ENCODE results near the gene NR6A1.

The NR6A1 gene

DNA sequence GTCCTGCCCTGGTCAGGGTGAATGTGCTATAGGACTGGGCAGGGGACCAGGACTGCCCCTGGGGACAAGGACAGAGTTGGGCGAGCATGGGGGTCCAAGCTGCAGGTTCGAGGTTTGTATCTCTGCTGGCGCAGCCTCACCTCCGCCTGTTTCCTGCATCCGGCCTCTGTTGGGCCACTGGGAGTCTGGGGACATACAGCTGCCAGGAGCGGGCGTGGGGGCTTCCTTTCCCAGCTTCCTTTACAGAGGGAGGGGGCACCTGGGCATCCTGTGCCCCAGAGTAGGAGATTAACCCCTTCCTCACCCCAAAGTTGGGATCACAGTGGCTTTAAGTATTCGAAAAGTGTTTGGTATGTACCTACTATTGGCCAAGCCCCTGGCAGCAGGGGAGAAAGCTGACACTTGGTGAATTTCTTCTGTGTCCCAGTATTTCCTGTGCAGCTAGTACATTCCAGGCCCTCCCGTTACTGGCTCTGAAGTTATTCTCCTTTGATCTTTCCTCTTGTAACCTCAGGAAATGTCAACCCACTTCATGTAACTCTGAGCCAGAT, 24.8 kb upstream of the NR6A1 start:
- no peak for DNase-seq

DNA sequence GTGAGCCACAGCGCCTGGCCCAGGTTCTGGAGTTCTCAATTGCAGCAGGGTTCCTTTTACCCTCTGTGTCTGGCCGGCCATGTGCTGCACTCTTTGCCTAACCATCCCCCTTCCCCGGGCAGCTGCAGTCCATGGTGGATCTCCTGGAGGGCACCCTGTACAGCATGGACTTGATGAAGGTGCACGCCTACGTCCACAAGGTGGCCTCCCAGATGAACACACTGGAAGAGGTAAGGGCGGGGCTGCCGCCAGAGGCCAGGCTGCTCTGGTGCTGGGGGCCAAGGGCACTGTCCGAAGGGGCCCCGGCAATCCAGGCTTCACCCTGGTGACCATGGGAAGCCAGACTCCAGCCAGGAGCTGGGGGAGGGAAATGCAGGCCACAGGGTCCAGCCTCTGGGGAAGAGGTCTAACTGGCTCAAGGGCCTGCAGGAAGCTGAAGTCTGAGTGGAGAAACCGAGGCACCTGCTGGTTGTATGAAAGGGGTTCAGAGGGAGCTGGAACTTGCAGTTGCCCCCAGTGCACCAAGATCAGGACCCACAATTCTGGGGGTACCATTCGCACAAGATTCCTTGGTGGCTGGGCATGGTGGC, 23.9 kb upstream of the NR6A1 start:
- no peak for DNase-seq

DNA sequence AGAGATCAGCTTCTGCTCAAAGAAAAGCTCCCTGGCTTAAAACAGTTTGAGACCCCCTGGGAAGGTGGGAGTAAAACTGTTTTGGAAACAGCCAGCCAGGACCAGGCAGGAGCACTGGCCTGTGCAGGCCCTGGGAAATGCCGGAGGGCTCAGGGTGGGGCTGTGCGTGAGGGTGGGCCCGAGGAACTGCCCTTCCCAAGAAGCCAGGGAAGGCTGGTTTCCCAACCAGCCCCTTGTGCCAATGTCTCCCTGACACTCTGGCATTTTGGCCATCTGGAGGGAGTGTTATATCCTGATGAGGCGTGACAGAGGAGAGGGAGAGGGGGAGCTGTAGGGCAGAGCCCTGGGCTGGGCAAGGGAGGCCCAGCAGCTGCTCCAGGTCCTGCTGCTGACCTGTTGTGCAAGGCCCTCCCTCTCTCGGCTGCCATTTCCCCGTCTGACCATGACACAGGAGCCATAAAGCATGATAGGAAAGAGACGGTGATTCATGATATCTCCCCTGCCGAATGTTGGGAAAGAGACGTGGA, 22.0 kb upstream of the NR6A1 start:
- DNase-seq = no peak

DNA sequence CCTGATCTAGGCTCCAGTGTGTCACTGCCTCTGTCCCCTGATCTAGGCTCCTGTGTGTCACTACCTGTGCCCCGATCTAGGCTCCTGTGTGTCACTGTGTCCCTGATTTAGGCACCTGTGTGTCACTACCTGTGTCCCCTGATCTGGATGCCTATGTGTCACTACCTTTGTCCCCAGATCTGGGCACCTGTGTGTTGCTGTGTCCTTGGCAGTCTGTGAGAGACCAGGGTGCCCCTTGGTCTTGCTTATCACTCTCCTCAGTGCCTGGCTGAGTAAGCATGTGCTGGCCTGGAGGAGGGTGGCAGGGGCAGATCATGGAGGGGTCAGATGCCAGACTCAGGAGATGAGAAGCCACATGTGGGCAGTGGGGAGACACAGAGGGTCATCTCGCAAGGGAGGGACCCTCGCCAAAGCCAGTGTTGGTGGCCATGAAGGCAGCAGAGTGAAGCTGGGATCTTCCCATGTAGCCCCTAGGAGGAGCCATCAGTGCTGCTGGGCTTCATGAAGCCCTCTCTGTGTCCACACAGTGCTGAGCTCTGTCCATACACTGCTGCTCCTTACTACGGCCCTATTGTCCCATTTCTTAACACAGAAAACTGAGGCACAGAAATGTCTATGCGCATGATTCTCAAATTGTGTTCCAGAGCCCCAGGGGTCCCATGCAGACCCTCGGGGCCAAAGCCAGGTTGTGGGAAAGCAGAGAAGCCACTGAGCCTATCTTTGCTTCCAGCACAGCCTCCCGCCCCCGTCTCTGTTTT, 21.3 kb upstream of the NR6A1 start:
- DNase-seq = no peak

DNA sequence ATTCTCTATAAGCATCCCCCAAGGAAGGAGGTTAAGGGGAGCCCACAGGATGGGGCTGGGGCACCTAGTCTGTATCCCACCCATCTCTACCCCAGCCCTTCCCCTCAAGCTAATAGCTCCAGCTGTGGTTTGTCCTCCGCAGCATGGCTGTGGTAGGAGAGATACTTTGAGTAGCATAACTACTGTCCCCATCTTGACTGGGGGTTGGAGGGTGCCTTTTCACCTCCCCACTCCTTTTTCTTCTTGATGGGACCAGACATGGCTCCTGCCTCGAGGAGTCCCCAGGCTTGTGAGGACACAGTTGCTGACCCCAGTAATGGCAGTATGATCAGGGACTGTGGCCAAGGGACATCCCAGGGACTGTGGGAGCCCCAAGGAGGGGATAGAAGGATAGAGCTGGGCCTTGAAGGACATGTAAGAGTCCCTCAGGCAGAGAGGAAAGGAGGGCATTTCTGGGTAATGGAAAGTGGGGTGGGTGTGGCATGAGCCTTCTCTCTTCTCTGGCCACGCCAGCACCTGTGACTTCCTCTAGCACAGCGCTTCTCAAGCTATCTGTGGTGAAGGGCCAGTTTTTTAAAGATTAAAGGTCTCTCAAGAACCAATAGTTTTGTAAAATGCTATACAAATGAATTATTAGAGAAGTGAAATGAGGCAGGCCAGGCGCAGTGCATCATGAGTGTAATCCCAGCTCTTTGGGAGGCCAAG, 19.8 kb upstream of the NR6A1 start:
- DNase-seq = no peak

DNA sequence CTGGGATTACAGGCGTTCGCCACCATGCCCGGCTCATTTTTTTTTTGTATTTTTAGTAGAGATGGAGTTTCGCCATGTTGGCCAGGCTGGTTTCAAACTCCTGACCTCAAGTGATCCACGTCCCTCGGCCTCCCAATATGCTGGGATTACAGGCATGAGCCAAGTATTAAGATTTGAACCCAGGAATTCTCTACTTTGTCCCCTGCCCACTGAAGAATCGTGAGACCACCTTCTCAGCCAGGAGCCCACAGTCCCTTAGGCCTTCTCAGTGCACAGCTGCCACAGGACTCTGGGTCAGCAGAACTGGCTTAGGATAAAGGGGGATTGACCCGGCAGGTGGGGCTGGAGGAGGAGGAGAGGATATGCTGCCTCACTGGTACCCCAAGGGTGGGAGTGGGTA, 19.2 kb upstream of the NR6A1 start:
- no peak for DNase-seq

DNA sequence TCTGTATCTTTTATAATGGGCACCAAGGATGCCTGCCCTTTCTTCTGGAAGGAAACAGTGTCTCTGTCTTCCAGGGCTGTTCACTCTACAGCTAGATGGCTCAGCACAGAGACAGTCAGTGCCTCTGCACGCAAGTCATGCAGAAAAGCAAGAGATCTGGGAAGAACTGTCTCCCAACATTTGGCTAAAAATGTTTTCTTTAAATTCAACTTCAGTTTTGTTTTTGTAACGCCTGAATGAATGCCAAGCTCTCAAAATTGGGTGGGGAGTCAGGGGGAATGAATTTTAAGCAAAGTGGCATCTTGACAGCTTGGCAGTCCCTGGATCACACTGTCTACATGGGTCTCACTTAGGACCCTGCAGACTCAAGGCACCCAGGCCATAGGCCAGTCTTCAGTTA, 18.4 kb upstream of the NR6A1 start:
- DNase-seq = no peak

DNA sequence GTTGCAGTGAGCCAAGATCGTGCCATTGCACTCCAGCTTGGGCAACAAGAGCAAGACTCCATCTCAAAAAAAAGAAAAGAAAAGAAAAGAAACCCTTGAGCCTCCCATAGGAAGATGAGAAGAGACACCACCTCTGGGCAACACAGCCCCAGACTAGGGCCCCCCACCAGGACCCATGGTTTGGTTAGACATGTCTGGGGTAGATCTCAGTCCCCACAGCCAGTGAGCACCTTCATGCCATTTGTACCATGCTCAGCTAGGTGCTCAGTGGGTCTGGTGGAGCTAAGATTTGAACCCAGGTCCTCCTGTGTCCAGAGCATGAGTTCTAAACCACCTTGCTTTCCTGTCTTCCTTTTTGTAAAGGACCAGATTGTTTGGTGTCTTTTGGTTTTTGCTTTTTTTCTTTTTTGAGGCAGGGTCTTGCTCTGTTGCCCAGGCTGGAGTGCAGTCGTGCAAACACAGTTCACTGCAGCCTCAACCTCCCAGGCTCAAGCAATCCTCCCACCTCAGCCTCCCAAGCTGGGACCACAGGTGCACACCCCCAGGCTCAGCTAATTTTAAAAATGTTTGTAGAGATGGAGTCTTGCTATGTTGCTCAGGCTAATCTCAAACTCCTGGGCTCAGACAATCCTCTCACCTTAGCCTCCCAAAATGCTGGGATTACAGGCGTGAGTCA, 17.6 kb upstream of the NR6A1 start:
- DNase-seq = no peak

DNA sequence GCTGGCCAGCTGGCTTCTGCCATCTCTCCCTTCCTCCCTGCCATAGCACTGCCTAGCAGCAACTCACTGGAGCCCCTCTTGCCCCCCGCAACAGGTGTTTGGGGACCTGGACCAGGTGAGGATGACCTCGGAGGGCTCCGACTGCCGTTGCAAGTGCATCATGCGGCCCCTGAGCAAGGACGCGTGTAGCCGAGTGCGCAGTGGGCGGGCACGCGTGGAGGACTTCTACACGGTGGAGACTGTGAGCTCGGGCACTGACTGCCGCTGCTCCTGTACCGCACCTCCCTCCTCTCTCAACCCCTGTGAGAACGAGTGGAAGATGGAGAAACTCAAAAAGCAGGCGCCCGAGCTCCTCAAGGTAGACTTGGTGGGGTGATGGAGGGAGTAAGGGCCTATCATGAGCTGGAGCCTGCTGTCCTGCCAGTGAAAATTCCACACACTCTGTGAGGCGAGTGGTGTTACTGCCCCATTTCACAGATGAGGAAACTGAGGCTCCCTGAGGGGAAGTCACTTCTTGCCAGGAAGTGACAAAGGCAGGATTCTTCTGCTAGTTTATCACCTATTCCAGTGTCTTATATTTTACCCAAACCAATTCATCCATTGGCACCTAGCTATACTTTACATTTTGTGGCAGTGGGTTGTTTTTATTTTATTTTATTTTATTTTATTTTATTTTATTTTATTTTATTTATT, 15.9 kb upstream of the NR6A1 start:
- no peak for DNase-seq

DNA sequence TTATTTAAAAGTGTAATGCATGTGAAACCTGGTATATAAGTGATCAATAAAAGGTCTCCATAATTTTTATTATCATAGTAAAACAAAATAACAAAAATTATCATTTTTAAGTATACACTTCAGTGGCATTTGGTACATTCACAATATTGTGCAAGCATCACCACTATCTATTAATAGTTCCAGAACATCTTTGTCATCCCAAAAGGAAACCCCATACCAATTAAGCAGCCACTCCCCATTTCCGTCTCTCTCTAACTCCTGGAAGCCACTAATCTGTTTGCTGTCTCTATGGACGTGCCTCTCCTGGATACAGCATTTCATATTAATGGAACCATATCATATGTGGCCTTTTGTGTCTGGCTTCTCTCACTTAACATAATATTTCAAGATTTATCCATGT, 13.4 kb upstream of the NR6A1 start:
- no peak for DNase-seq

DNA sequence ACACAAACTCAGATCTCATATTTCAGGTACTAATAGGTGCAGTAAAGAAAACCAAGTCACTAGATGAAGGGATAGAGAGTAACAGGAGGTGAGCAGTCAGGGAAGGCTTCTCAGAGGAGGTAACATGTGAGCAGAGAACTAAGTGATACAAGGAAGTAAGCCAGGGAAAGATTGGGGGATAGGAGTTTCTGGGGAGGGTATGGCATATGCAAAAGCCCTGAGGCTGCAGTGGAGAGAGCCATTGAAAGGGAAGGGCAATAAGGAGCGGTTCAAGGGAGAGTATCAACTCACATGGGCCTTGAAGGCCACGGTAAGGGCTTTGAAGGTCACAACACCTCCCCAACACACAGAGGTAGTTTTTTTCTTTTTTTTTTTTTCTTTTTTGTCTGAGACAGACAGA, 12.7 kb upstream of the NR6A1 start:
- DNase-seq = no peak

DNA sequence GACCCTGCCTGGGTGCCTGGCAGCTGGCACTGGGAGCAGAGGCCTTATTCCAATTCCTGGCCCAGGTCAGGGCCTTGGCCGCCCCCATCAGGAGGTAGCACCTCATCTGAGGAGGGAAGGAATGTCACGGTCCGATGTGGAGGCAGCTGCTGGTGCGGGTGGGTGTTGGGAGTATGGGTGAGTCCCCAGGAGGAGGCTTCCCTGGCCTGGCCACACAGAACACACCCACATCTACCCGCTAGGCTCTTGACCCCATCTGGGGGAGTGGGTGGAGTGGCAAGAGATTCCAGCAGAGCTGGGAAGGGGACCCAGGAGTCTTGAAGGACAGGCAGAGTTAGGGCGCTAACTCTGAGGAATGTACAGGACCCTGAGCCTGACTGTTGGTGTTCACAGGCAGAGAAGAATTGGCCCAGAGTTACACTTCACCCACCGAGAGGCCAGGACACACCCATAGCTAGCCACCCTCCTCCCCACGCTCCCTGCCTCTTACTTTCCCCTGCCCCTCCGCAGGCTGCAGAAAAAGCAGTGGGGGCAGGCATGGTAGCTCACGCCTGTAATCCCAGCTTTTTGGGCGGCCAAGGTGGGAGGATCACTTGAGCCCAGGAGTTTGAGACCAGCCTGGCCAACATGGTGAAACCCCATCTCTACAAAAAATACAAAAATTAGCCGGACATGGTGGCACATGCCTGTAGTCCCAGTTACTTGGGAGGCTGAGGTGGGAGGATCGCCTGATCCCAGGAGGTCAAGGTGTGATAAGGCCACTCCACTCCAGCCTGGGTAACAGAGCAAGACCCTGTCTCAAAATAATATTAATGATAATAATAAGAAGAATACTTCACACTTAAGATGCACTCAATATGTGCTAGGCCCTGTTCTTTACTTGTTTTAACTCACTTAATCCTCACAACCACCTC, 11.8 kb upstream of the NR6A1 start:
- no peak for DNase-seq

DNA sequence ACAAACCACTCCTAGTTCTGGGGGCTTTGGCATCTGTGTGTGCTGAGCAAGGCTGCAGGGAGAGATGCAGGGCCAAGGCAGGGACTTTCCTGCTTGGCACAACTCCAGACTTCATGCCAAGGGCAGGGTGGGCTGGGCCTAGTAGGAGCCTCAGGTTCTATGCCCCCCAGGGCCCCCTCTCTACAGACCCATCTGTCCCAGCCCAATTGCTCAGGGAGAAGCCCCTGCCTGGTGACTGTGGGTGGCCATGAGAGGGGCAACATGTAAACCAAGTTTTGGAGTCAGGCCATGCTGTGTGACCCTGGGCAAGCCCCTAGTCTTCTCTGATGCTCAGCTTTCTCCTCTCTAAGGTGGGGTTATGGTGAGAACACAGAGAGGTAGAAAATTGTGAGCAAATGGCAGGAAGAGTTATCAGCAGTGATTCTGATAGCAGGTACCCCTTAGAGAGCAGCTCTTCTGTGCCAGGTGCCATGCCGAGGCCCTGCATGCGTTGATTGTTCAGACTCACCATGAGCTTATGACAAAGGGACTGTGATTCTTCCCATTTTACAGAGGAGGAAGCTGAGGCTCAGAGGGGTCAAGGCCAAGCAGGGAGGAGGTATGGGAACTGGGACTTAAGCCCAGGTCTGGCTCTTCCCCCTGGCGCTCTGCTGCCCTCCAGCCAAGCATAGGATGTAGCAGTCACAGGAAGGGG, 11.0 kb upstream of the NR6A1 start:
- no peak for DNase-seq

DNA sequence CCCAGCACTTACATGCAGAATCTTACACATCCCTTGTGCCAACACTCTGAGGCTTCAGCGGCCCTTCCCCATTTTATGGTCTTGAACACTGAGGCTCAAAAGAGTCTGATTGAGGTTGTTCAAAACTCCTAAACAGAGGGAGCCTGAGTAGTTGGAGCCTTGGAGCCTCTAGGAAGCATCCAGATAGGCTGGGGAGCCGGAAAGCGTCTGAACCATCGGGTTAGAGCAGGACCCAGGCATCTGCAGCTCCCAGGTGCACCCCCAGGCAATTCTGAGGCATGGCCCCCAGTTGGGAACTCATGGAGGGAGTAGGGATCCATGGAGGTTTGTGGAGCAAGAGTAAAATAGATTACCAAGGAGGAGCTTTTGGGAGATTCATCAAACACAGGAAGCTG, 9.6 kb upstream of the NR6A1 start:
- no peak for DNase-seq

DNA sequence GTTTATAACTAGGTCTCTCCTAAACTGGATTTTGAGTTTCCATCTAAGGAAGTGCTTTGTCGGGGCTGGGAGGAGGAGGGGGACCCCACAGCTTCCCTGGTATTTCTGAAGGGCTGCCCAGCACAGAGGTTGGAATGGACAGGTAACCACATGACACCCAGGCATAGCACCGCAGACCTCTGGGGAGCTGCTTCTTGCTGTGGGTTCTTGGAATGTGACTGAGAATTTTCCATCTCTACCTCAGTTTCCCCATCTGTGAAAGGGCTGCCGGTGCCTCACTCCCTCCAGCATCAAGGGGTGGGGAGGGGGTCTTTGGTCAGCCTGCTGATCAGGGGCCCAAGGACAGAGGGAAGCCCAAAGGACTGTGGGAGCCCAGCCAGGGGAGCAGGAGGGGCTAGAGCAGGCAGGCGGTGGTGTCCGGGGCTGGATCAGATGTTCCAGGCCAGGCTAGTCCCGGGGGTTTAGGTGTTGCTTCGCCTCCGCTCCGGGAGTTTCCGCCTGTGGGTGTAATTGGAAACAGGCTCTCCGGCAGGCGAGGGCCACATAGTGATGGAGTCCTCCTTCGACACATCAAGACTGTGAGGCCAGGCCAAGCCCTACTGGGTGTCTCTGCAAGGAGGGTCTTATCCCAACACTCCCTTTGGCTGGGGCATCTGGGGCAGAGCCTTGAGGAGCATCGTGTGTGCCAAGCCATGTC, 9.1 kb upstream of the NR6A1 start:
- no peak for DNase-seq

DNA sequence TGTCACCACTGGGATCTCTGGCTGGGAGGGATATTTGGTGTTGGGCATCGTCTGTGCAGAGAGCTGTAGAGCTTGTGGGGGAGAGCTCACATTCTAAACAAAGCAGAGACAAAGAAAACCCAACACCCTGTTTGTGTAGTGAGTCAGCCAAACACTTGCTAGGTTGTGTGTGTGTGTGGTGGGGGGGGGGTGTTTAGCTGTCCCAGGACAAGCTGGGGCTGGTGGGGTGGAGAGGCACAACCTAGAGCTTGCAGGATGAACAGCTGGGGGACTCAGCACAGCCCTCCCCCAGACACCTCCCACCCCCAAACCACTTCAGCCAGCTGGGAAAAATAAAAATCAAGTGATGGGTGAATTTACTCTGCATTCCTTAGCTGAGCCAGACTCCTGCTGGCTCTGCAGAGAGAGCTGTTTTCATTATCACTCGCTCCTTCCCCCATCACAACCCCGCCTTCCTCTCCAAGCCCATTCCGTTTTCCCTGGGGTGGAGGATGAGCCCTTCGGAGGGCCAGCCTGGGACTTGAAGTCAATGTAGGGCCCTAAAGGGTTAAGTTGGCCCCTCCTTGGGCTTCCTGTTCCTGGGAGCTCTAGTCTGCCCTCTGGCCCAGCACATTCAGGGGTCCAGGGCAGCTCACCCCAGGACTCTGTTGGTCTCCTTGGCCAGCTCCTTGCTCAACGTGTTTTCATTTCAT, 8.4 kb upstream of the NR6A1 start:
- no peak for DNase-seq

DNA sequence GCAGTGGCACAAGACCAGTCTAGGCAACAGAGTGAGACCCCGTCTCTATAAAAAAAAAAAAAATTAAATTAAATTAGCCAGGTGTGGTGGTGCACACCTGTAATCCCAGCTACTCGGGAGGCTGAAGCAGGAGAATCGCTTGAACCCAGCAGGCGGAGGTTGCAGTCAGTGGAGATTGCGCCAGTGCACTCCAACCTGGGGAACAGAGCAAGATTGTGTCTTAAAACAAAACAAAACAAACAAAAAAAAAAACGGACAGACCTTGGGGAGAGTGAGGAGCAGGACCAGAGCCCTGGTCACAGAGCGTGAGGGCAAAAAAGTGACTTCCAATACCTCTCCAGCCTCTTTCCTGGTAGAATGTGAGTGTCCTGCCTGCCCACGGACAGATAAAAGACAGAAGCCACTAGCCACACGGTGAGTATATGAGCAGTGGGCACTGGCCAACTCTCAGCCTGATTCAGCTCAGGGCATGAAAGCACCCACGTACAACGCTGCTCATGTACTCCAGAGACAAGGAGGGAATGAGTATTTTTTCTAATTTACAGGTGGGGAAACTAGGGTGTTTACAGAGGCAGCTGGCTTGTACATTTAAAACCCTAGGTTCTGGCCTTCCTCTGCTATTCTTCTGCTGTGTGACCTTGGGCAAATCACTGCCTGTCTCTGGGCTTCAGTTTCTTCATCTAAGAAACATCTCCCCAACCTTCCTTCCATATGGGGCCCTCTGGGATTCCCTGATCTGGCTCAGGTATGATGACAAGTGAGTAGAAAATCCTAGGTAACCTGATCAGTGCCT, 7.7 kb upstream of the NR6A1 start:
- DNase-seq = no peak

DNA sequence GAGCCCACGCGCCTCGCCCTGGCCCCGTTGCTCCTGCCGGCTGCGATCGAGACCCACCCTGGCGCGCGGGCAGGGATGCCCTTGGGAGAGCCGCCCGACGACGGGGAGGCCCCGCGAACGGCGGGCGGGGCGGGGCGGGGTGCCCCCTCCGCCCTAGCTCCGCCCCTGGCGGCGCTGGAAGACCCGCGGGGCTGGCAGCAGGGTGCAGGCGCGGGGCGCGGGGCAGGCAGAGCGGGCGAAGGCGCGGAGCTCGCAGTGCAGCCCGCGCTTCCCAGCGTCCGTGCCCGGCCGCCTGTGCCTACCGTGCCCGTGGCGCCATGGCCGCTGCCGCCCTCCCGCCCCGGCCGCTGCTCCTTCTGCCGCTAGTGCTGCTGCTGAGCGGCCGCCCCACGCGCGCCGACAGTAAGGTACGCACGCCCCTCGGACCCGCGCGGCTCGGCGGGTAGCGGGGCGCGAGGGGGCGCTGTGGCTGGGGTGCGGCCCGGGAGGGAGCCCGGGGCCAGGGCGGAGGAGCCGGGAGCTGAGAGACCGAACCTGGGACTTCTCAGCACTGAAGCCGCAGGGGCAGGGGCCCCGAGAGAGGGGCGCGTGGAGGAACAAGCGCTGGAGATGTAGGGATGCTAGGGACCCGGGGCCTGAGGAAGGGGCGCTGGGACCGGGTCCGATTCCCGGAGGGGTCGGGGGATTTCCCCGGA, 6.0 kb upstream of the NR6A1 start, which contains the start of gene OLFML2A:
OLFML2A (plus strand) TSS at position 180 of the 695 bp plus-strand sequence; CDS start at position 318, 138 bp downstream.
- DNase-seq = peak in 1 of 5 experiments; percentile 22
